HG02759 (cell line): ENCODE measurements around the gene ABCC3.

Source experiments
- ATAC-seq: cut with Tn5 transposase; IDR thresholded peaks from one replicate; pipeline ENCODE4 v1.9.1; 2021; ENCODE audit warnings: mild to moderate bottlenecking, moderate library complexity; ENCODE audit not compliant: unreplicated experiment

ABCC3 gene

DNA sequence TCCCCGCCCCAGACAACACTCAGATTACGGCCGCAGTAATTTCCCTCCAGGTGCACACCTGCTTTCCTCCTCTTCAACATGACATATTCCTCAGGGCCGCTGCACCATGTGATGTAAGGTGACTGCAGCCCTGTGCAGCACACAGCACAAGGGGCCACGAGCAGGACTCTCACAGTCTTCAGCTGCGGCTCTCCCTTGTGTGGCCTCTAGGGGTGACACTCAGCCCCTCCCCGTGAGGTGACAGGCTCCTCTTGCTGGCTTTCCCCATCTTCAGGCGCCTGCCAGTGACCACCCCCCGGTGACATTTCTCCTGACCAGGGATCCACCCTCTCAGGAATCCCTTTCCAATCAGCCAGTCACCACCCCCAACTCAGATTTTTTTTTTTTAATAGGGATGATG lies 31.3 kb upstream of the ABCC3 start:
- no peak for ATAC-seq

DNA sequence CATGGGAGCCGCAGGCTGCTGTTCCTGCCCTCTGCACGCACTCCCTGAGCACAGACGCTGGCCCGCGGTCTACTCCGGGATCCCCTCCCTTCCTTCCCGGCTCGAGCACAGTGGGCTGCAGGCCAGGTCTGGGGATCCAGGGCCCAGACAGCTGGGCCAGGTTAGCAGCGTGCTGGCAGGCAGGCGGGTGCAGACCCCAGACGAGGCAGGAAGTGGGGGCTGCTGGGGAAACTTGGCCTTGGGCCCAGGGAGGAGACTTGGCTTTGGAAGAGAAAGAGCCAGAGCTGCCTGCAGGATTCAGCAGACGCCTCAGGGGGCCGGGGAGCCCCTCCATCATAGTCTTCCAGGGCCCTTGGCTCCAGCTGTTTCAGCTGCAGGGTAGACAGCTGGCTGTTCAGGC lies 30.2 kb upstream of the ABCC3 start:
- ATAC-seq: no peak

DNA sequence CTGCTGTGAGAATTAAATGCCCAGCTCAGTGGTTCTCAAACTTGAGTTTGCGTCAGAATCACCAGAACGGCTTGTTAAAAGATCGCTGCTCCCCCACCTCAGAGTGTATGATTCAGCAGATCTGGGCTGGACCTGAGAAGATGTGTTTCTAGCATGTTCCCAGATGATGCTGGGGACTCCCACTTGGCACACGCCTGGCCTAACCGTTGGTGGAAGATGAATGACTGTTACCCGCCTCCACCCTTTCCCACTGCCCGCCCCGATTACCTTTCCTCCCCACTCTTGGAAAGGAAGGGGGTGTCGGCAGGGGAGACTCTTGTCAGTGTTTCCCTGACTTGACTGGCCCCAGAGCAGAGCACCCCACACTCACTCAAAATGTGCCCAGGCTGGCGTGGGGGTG lies 29.3 kb upstream of the ABCC3 start:
- no peak for ATAC-seq

DNA sequence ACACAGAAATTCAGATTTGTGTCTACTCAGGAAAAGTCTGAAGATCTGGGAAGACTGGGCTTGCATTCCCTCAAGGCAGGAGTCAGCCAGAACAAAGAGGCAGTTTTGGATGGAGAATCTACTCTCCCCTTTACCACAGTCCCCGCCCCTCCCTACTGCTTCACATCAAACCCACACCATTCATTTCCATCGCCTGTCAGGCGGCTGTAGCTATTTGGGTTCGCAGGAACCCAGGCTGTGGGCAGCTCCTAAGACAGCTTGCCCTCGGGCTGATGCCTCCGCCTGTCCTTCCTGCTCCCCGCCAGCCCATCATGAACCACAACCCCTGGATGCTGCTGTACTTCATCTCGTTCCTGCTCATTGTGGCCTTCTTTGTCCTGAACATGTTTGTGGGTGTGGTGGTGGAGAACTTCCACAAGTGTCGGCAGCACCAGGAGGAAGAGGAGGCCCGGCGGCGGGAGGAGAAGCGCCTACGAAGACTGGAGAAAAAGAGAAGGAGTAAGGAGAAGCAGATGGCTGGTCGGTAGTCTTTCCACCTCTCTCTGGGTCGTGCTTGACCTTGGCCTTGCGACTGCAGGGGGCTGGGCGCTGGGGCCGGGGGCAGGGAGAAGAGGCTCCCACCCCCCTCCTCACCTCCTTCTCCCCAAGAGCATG lies 27.0 kb upstream of the ABCC3 start:
- ATAC-seq: no peak

- ATAC-seq: no peak
Observed at GRCh38 chr17:50608700-50609379, 25.8 kb upstream of the ABCC3 start.

GRCh38 chr17:50609380-50610074 lies 25.2 kb upstream of the ABCC3 start:
- ATAC-seq: no peak

GRCh38 chr17:50611634-50612033 lies 23.0 kb upstream of the ABCC3 start:
- ATAC-seq: no peak

DNA sequence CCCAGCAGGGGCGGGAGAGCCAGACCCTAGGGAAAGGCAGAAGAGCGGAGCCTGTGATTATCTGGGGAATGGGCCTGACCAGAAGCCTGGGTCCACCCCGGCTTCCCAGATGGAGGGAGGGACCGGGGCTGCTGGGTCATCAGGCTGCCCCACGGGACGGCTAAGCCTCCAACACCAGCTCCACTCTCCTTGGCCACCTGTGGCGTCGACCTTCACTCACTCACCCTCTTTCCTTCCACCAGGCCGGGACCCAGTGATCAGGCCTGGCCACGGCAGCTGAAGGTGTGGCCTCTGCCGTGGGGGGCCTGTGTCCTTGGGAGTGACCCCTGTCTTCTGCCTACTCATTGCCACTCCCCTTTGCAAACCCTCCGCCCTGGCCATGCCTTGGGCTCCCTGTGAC lies 22.4 kb upstream of the ABCC3 start:
- ATAC-seq: no peak

DNA sequence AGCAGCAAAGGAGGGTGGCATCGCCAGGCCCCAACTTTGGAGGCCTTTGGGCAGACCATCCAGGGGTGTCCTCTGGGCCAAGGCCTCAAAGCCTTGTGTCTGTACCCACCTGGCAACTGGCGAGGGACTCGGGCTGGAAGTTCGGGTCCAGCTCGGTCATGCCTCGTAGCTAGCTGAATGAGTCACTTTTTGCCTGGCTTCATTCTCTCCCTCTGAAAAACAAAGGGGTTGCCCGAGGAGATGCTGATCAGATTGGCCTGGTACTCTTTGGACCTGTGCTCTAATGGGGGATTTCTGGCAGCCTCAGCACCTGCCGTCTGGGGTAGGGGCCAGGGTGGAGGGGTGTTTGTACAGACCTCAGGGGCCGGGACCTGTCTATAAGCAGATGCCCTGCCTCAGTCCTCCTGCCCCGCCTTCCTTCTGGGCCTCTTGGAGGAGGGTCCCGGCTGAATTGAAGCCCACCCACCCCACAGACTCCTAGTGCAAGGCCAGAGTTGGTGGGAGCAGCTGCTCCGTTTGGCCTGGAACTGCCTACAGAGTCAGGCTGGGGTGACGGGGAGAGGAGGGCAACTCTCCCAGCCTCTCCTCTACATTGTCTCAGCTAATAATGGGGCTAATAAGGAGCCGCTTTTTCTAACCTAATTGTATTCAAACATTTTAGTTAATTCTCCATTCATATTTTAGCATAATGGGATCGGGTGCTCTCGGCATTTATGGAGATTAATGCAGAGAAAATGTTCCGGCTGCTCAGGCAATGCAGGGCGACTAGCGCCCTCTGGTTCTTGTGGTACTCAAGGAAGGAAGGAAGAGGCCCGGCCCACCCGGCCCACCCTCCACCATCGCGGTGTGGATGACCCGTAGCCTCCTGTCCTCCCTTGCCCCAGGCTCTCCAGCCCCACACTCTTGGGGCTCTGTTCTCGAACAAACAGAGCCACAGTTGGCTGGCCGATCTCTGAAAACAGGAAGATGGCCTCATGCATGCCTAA lies 21.4 kb upstream of the ABCC3 start:
- ATAC-seq: no peak

GRCh38 chr17:50614471-50615051 lies 20.1 kb upstream of the ABCC3 start:
- ATAC-seq: no peak

GRCh38 chr17:50615828-50616227 lies 18.9 kb upstream of the ABCC3 start:
- ATAC-seq: no peak

DNA sequence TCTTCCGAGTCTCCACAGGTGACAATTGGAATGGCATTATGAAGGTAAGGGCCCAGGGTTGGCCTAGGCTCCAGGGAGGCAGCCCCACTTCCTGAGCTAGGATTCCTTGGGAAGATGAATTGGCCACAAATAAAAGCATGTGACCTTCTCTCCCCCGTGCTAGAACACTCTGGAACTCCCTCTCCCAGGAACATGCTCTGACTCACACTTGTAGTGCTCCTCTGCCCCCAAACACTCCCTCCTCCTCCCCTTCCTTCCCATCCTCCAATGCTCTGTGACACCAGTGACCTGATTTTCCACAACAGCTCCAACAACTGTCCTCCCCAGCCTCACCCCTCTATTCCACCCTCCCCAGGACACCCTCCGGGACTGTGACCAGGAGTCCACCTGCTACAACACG lies 16.4 kb upstream of the ABCC3 start:
- no peak for ATAC-seq

GRCh38 chr17:50618941-50619340 lies 15.7 kb upstream of the ABCC3 start:
- no peak for ATAC-seq

DNA sequence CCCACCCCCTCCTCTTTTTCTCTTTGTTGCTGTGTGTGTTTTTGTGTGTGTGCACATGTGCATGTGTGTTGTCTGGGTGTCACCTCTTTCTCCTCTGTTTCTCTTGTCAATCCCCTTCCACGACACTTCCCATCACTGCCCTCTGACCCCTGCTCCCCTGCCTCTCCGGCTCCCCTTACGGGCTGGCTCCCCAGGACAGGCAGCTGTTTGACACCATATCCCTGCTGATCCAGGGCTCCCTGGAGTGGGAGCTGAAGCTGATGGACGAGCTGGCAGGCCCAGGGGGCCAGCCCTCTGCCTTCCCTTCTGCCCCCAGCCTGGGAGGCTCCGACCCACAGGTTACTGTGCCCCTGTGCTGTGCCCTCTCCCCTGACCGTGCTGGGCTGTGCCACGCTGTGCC lies 15.2 kb upstream of the ABCC3 start:
- ATAC-seq: no peak

DNA sequence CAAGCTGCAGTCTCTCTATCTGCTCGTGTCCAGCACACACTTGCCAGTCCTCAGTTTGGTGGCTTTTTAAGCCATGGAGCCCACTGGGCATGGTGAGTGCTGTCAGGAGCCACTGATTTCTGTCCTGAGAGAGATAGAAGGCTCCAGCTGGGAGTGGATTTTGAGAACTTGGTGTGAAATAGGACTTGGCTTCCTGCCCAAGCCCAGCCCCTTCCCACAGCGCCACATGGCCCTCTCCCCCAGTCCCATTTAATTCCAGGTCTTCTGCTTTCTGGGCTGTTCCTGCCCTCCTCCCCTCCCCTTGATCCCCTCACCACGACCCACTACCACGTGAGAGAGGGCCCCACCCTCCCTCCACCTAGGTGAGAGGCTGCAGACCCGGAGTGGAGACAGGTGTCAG lies 14.4 kb upstream of the ABCC3 start:
- ATAC-seq: no peak

DNA sequence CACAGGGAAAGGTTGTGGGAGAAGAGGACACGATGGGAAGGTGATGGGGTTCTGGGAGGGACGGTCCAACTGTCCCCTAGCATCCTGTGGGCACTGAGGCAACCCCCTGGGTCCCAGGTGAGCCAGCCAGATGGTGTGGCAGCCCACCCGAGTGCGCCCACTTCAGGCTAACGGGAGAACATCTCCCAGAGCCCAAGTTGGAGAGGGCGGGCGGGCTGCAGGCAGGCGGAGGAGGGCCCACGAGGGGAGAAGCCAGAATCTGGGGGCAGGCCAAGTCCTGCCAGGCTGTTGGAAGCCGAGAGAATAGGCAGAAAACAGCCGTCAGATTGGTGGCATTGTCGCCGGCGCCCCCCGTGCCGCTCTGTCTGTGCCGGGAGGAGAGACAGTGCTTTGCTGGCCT lies 13.8 kb upstream of the ABCC3 start:
- no peak for ATAC-seq

DNA sequence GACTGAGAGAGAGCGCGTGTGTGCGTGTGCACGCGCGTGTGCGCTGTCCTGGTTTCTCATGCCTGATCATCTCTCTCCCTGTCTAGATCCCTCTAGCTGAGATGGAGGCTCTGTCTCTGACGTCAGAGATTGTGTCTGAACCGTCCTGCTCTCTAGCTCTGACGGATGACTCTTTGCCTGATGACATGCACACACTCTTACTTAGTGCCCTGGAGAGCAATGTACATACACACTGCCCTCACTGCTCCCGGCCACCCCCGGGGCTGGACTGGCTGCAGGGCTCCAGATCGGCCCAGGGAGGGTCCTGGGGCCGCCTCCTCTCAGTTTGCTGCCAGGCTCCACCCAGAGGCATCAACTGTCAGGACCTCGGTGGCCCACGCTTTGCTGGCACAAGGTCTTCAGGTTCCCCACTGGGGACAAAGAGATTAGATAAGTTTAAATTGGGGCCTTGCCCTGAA lies 13.1 kb upstream of the ABCC3 start:
- ATAC-seq: no peak

DNA sequence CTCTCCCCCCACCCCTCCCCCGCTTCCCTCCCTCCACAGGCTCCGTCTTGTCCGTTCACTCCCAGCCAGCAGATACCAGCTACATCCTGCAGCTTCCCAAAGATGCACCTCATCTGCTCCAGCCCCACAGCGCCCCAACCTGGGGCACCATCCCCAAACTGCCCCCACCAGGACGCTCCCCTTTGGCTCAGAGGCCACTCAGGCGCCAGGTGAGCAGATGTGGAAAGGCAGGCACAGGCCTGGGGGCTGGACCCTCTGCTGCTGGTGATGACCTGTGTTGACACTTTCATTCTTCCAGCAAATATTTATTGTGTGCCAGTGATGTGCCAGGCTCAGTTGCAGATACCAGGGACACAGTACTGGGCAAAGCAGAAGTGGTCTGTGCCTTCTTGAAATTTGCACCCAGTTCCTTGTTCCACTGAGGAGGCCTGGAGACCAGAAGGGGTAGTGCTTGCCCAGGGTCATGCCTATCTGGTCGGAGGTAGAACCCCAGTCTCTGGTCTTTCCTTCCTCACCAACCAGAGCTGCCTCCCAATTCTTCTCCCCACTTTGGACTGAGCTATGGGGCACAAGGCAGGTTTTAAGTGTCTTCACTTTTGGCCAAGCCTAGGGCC lies 10.3 kb upstream of the ABCC3 start:
- ATAC-seq: no peak

DNA sequence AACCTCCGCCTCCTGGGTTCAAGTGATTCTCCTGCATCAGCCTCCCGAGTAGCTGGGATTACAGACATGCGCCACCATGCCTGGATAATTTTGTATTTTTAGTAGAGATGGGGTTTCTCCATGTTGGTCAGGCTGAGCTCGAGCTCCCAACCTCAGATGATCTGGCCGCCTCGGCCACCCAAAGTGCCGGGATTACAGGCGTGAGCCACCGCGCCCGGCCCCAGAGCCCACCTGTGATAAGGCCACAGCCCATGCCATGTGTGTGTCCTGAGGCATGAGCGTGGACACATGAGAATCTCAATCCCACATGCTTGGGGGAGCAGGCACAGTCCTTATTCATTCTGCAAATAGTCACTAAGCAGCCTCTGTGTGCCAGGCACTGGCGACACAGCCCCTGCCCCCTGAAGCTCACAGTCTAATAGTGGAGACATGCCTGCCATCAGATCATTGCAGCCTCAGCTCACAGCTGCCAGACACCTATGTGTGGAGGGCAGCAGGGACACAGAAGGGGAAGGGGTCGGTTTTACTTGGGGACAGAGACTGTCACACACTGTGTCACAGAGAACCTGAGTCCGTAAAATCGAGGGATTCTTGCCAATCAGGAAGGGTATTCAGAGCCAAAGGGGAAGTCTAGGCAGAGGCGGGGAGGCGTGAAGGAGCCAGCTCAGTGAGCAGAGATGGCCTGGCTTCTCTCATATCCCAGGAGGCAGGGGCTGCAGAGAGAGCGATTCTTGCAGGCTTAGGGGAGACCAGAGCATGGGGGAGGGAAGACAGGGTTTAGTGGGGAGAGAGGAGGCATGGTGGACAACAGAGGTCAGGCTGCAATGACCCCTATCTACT lies 9.4 kb upstream of the ABCC3 start:
- no peak for ATAC-seq
